ENCODE data around the gene ASAP3.

- TF ChIP-seq, protein P1, sequence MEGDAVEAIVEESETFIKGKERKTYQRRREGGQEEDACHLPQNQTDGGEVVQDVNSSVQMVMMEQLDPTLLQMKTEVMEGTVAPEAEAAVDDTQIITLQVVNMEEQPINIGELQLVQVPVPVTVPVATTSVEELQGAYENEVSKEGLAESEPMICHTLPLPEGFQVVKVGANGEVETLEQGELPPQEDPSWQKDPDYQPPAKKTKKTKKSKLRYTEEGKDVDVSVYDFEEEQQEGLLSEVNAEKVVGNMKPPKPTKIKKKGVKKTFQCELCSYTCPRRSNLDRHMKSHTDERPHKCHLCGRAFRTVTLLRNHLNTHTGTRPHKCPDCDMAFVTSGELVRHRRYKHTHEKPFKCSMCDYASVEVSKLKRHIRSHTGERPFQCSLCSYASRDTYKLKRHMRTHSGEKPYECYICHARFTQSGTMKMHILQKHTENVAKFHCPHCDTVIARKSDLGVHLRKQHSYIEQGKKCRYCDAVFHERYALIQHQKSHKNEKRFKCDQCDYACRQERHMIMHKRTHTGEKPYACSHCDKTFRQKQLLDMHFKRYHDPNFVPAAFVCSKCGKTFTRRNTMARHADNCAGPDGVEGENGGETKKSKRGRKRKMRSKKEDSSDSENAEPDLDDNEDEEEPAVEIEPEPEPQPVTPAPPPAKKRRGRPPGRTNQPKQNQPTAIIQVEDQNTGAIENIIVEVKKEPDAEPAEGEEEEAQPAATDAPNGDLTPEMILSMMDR (IDR thresholded peaks at IDR 0.05), result no peak
- TF ChIP-seq POLR2A (IDR thresholded peaks at IDR 0.05), result no peak
Measured at GRCh38 chr1:23441446-23442148, 42.4 kb downstream of the ASAP3 start.
